ENCODE measurements around the gene SLC27A2.
"Not testable (repeated sequence)": the region's sequence is repeated elsewhere in the genome, so short reads cannot be mapped to it uniquely, and the experiment has no call there.

Gene SLC27A2

GRCh38 chr15:50163719-50164410 lies 18.1 kb upstream of the SLC27A2 start:
- no peak for DNase-seq (ENCODE audit: low spot score)

- no peak for DNase-seq (ENCODE audit: low spot score)
These were observed 17.5 kb upstream of the SLC27A2 start for GRCh38 chr15:50164458-50164857.

GRCh38 chr15:50166216-50166615 lies 15.8 kb upstream of the SLC27A2 start:
- DNase-seq (ENCODE audit: low spot score), result no peak

DNA sequence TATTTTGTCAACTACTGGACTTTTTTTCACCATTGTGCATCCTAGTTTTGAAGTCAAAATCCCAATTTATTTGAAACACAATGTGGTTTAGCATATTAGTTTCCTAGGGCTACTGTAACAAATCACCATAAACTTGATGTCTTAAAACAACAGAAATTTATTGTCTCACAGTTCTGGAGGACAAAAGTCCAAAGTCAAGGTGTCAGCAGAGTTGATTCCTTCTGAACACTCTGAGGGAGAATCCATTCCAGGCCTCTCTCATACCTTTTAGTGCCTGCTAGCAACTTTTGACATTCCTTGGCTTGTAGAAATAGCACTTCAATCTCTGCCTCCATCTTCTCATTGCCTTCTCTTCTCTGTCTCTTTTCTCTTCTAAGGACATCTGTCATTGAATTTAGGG lies 14.9 kb upstream of the SLC27A2 start:
- DNase-seq (ENCODE audit: low spot score), result no peak

DNA sequence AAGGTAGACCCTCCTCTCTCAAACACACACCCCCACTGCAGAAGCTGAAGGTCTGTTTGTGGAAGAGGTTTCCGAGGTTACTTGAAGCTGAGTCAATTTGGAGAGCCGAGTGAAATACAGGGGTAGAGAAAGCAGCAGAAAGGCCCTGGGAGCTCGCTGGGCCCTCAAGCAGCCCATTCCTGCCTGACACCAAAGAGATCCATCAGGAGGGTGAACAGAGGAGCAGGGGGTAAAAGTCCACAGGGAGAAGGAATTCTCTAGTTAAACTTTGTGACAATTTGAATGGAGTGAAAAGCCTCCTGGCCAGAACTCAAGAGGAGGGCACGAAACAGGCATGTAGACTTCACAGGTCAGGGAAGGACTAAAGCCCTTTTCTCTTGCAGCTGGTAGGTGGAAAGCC lies 13.6 kb upstream of the SLC27A2 start:
- no peak for DNase-seq (ENCODE audit: low spot score)

DNA sequence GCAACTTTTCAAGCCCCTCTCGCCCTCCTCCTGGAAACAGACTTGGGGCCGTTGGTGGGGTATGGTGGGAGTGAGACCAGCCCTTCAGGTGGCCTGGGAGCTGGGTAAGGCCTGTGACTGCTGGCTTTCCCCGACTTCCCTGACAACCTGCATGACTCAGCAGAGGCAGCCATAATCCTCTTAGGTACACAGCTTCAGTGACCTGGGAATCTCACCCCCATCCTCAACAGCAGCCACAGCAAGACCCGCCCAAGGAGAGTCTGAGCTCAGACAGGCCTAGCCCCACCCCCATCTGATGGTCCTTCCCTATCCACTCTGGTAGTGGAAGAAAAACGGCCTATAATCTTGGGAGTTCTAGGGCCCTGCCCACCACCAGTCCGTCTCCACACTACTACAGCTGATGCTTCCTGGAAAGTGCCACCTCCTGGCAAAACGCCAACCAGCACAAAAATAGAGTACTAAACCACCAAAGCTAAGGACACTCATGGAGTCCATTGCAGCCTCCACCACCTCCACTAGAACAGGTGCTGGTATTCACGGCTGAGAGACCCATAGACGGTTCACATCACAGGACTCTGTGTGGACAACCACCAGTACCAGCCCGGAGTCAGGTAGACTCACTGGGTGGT lies 13.1 kb upstream of the SLC27A2 start:
- DNase-seq (ENCODE audit: low spot score), result no peak

- DNase-seq (ENCODE audit: low spot score), result not testable (repeated sequence)
These were observed 9.6 kb upstream of the SLC27A2 start for GRCh38 chr15:50172360-50172895.

DNA sequence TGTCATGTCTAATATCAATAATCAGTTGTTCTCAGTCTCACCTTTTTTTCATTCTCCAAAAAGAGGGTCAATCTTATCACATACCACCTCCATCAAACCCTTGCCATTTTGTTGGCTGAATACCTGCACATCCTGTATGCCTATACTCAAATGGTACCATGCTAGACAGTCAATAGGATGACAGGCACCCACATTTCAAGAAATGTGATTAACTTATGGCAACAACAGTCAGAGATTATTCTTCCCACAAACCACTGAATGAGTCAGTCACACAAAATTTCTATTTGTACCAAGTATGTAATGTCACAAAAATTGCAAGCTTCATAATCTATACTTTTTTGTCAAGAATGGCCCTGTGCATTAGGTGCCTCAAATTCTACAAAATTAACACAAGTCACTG lies 5.1 kb upstream of the SLC27A2 start:
- no peak for DNase-seq (ENCODE audit: low spot score)

GRCh38 chr15:50180091-50180490 lies 1.9 kb upstream of the SLC27A2 start:
- no peak for DNase-seq (ENCODE audit: low spot score)

GRCh38 chr15:50180582-50180981 lies 1.4 kb upstream of the SLC27A2 start:
- no peak for DNase-seq (ENCODE audit: low spot score)

GRCh38 chr15:50181201-50181968 lies 611 bp upstream of the SLC27A2 start:
- DNase-seq (ENCODE audit: low spot score), result no peak

- DNase-seq (ENCODE audit: low spot score), result peak; percentile 67
These were observed 420 bp downstream of the SLC27A2 start for GRCh38 chr15:50182219-50183013.

DNA sequence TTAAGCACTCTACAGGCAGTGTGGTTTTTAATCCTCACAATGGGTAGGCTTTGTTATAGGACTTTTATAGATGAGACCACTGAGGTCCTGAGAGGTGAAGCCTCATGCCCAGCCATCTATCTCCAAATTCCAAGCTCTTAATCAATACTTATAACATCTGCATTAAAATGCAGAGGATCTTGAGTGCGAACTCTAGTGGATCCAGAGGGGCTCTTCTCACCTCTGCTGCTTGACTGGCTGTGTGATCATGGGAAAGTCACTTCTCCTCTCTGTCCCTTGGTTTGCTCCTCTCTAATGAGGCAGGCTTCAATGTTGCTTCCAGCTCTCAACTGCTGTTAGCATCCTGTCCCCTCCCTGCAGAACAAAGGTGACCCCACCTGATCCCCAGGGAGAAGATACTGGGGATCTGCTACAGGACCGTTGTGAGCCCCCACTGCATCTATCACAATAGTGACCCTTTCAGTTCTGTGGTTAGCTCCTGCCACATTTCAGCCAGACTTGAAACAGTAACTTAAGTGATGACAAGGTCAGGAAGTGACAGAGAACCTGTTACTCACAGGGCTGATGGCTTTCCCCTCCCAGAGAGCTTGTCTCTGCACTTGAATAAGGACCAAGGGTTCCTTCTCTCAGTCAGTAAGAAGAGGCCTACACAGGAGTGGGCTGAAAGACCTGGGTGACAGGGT lies 1.3 kb downstream of the SLC27A2 start:
- DNase-seq (ENCODE audit: low spot score), result peak; percentile 25

DNA sequence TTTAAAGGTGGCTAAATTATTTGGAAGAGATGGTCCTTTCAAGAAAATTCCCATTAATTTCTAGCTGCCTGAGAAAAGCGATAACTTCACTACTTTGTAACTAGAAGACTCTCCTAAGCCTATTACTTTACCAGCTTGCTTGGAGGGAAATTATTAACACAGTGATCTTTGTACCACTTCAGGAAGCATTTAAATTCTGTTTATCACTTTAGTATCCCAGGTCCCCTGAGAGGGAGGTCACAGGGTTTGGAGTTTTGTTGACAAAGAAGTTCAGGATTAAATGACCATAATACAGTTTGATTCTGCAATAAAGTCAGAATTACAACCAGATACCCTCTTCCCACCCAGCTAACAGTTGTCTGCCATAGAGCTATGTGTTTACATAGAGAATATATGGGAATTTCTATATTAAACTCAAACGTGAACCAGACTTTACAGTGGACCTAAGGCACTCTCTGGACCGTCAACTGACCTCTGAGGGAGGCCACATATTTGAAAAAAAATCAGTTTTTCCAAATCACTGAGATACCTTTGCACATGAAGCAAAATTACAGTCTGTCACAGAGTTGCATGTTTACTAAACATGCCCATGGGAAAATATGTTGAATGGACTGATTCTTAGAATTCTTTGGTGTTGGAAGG lies 3.0 kb downstream of the SLC27A2 start:
- no peak for DNase-seq (ENCODE audit: low spot score)

- no peak for DNase-seq (ENCODE audit: low spot score)
These were observed 4.1 kb downstream of the SLC27A2 start for GRCh38 chr15:50186090-50186489.

DNA sequence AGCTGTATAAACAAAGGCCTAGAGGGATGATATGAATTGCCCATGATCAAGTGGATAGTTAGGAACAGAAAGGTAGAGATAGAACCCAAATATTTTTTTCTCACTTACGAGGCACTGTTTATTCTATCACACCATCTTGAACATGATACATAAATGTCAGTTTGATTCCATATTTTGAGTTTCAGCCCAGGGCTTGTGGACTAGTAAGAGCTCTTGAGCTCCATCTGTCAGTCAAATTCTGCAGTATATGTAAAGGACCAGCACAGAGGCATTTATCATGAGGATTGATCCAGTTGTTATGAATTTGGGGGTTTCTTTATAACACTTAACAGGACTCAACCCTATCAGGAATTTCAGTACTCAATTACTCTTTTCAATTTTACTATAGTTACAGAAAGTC lies 4.8 kb downstream of the SLC27A2 start:
- DNase-seq (ENCODE audit: low spot score), result no peak

GRCh38 chr15:50187525-50187924 lies 5.5 kb downstream of the SLC27A2 start:
- no peak for DNase-seq (ENCODE audit: low spot score)

GRCh38 chr15:50187997-50188396 lies 6.0 kb downstream of the SLC27A2 start:
- DNase-seq (ENCODE audit: low spot score), result no peak

DNA sequence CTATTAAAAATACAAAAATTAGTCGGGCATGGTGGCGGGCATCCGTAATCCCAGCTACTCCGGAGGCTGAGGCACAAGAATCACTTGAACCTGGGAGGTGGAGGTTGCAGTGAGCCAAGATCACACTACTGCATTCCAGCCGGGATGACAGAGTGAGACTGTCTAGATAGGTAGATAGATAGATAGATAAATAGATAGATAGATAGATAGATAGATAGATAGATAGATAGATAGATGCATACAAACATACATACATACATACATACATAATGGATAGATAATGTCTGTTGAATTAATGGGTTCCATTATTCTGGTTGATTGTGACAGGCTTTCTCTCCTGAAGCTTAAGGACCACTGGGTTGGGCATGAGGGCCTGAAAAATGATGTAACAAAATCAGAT lies 6.8 kb downstream of the SLC27A2 start:
- DNase-seq (ENCODE audit: low spot score), result not testable (repeated sequence)

DNA sequence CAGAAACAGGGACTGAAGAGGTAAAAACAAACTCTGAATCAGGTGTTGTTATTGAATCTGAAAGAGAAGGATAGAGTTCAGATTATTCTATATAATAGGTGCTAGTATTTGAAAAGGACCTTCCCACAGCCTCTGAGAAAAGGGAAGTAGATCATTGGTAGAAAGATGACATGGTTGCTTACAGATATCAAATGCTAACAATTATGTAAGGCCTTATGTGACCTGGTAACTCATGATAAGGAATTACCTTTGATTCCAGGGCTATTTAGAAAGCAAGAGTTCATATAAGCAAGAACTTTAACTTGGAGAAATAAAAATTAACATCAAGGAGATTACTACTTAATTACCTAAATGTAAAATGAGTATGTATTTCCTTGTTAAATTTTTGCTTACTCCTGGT lies 7.6 kb downstream of the SLC27A2 start:
- DNase-seq (ENCODE audit: low spot score), result no peak

DNA sequence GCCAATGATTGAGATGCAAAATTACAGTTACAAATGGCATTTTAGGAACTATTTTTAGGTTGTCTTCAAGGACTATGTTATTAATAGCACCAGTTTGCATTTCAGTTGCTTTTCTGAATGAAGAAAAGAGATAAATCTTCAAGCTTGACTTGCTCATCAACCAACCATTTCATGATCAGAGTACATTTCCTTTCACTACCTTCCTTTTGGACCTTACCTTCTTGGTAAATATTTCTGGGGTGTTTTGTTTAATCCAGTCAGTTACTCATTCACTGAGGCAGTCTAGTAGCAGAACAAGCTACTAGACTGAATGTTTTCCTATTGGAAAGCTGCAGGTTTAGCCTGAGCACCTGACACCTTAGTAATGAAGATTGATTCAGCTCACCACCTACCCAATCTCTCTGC lies 8.2 kb downstream of the SLC27A2 start:
- DNase-seq (ENCODE audit: low spot score), result no peak
